Mucosa of descending colon (tissue), 3 donors: ENCODE data around the gene OR6C68. TPM values are rescaled to one million over a fixed set of nuclear protein-coding genes. Genes with fewer than 3 reads are reported as not detected.

Experiments used
- total RNA-seq, 3 donors: library from RNA; stranded (reverse); fragmentation: NEBNext Ultra II Directional in 2 of 3; extraction: Animal tissue kit (Norgen Biotek cat#: 25700) in 2 of 3; gene quantifications; one replicate each; pipeline versions ENCODE4 v1.2.1 to v1.2.4, GENCODE V29; 2021 to 2023
- donor health status: DM: no; HTN: no; CAD: no; lungs with moderate emphysema.
- donor health status: DM: no; HTN: no; CAD: no.
- donor health status: DM: no; HTN: yes; CAD: no.

OR6C68 gene
- total RNA-seq, 3 donors from 2014 or later, result not detected

Other genes with a start within 250 kb of the OR6C68 start
- gene OR6C74, start 247.8 kb upstream of the OR6C68 start, total RNA-seq, result not detected
- not detected for gene OR6C6, start 195.8 kb upstream of the OR6C68 start, total RNA-seq
- gene OR6C1, start 178.0 kb upstream of the OR6C68 start, total RNA-seq, result not detected
- not detected for gene OR6C3, start 161.6 kb upstream of the OR6C68 start, total RNA-seq
- not detected for gene OR6C75, start 129.4 kb upstream of the OR6C68 start, total RNA-seq
- not detected for gene OR6C65, start 91.8 kb upstream of the OR6C68 start, total RNA-seq
- not detected for gene OR6C76, start 66.1 kb upstream of the OR6C68 start, total RNA-seq
- gene OR6C2, start 48.3 kb upstream of the OR6C68 start, total RNA-seq, result not detected
- not detected for gene OR6C70, start 22.2 kb upstream of the OR6C68 start, total RNA-seq
- gene OR6C4, start 57.2 kb downstream of the OR6C68 start, total RNA-seq, result not detected
- not detected for gene OR2AP1, start 80.1 kb downstream of the OR6C68 start, total RNA-seq
- not detected for gene OR10P1, start 144.5 kb downstream of the OR6C68 start, total RNA-seq
- gene ITGA7, start 215.5 kb downstream of the OR6C68 start, total RNA-seq, result 100 to 1,000 TPM in 1 of 3 donors, 10 to 100 TPM in 2; 16.5 to 449 (median 46.0) TPM
- 100 to 1,000 TPM; 201 to 285 (median 241) TPM for gene BLOC1S1, start 223.7 kb downstream of the OR6C68 start, total RNA-seq
- gene RDH5, start 228.0 kb downstream of the OR6C68 start, total RNA-seq, result 10 to 100 TPM; 21.5 to 48.1 (median 35.8) TPM
- gene CD63, start 236.6 kb downstream of the OR6C68 start, total RNA-seq, result 1,000 to 10,000 TPM in 2 of 3 donors, 100 to 1,000 TPM in 1; 992 to 1,177 (median 1,016) TPM